ENCODE data around the gene CELF5.
"Not testable (repeated sequence)": the region's sequence is repeated elsewhere in the genome, so short reads cannot be mapped to it uniquely, and the experiment has no call there.

The CELF5 gene

GRCh38 chr19:3190921-3191805 lies 33.3 kb upstream of the CELF5 start:
- DNase-seq: no peak

GRCh38 chr19:3191806-3192104 lies 32.7 kb upstream of the CELF5 start:
- DNase-seq: not testable (repeated sequence)

GRCh38 chr19:3192228-3192635 lies 32.2 kb upstream of the CELF5 start:
- no peak for DNase-seq

GRCh38 chr19:3192684-3193083 lies 31.8 kb upstream of the CELF5 start:
- no peak for DNase-seq

DNA sequence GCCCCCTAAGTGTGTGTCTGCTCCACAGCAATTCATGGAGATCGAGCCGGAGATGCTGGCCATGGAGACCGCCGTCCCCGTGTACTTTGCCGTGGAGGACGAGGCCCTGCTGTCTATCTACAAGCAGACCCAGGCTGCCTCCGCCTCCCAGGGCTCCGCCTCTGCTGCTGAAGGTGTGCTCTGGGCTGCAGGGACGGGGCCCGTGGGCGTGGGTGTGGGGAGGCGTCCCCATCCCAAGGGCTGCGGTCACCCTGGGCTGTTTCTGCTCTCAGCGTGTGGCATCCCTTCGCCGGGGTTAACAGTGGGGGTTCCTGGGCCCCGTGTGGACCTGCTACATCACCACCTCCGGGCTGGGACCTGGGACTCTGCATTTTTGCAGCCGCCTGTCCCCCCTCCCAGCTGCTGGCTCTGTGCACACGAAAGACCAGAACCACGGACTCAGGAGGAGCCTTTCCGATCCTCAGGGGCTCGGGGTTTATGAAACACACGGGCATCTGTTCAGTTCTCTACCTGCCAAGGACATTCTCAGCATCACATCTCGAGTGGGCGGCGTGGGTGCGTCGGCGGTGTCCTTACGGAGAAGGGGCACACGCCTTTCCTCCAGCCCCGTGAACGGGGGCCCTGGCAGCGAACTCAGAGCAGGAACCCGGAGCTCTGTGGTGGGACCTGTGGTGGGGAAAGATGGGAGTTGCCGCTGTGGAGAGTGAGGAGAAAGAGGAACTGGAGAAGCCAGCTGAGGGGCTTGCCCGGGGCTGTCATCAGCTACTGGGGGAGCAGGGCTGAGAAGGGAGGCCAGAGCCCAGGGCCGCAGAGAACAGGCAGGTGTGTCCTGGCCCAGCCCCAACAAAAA lies 31.0 kb upstream of the CELF5 start:
- no peak for DNase-seq

DNA sequence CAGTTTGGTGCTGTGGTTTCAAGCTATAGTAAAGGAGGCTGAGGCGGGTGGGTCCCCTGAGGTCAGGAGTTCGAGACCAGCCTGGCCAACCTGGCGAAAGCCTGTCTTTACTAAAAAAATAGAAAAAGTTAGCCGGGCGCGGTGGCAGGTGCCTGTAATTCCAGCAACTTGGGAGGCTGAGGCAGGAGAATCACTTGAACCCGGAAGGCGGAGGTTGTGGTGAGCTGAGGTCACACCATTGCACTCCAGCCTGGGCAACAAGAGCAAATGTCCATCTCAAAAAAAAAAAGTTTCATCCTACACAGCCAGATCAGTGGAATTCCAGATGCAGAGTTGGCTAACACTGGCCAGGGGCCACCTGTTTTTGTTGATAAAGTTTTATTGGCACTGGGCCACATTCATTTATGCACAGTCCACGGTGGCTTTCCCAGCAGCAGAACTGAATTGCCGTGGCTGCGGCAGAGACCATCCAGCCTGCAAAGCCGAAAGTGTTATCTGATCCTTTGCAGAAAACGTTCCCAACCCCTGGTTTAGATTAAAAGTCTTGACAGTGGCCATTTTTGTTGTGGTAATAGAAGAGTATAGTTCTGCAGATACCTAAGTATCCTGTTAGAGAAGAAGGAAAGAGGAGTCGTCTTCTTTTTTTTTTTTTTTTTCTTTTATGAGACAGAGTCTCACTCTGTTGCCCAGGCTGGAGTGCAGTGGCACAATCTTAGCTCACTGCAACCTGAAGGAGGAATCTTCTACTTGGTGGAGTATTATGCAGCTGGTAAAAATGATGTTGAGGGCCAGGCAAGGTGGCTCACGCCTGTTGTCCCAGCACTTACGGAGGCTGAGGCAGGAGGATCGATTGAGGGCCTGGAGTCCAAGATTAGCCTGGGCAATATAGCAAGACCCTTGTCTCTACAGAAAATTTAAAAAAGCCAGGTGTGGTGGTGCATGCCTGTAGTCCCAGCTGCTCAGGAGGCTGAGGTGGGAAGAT lies 30.1 kb upstream of the CELF5 start:
- no peak for DNase-seq

- DNase-seq: no peak
These were observed 28.2 kb upstream of the CELF5 start for GRCh38 chr19:3196064-3196932.

DNA sequence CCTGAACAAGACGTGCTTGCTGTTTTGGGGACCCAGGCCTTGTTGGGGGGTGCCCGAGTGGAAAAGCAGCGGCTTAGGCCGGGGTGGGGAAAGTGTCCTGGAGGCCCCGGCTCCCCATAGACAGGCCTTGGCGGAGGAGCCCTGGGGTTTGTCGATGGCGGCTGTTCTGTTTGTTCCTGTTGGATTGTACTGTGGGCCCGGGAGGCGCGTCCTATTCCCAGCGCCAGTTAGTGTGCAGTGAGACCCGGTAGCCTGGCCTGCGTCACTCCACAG lies 27.6 kb upstream of the CELF5 start:
- no peak for DNase-seq

GRCh38 chr19:3198901-3199700 lies 25.4 kb upstream of the CELF5 start:
- DNase-seq: no peak

GRCh38 chr19:3201072-3201700 lies 23.3 kb upstream of the CELF5 start:
- DNase-seq: no peak

DNA sequence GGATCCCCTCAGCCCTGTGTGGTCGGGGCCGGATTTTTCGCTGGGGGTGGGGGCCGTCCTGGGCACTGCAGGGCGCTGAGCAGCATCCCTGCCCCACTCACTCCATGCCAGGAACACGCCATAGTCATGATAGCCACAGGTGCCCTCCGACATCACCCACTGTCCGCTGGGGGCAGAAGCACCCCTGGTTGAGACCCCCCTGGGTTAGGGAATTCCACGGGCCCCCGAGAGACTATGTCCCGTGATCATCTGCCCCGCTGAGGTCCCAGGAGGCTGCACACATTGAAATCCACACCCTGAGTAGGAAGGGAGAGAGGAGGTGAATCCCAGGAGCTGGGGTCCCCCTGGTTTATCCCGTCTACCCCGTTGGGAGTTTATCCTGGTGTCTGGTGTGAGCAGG lies 22.6 kb upstream of the CELF5 start:
- no peak for DNase-seq

- no peak for DNase-seq
These were observed 22.1 kb upstream of the CELF5 start for GRCh38 chr19:3202346-3202745.

DNA sequence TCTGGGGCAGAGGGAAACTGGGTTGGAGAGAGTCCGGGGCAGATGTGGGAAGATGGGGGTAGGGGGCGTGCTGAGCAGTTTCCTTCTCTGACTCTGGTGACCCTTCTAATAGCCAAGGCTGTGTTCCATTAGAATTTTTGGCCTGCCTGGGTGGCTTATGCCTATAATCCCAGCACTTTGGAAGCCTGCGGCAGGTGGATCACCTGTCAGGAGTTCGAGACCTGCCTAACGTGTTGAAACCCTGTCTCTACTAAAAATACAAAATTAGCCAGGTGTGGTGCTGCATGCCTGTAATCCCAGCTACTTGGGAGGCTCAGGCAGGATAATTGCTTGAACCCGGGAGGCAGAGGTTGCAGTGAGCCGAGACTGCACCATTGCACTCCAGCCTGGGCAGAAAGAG lies 21.6 kb upstream of the CELF5 start:
- not testable (repeated sequence) for DNase-seq

DNA sequence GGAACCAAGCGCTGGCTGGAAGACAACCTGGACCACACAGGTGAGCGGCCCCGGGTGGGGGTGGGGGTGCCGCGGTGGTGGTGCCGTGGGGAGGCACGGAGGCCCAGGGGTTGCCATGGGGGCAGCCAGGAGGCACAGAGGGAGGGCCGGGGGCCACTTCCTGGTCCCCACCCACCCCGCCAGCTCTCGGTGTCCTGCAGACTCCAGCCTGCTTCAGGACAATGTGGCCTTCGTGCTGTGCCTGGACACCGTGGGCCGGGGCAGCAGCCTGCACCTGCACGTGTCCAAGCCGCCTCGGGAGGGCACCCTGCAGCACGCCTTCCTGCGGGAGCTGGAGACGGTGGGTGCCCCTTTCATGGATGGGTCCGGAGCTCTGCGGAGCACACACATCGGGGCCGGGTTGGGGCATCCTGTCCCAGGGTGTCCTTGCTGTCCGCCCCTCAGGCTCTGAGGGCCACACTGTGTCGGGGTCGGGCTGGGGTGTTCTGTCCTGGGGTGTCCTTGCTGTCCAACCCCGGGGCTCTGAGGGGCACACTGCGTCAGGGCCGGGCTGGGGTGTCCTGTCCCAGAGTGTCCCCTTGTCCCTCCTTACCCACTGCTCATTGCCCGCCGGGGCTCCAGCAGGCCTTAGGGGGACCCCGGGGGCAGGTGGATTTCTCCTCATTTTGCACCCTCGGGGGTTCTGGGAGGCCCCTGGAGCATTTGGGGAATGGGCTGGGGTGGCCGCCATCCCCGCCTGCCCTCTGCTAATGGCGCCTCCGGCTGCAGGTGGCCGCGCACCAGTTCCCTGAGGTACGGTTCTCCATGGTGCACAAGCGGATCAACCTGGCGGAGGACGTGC lies 20.4 kb upstream of the CELF5 start:
- DNase-seq: no peak

DNA sequence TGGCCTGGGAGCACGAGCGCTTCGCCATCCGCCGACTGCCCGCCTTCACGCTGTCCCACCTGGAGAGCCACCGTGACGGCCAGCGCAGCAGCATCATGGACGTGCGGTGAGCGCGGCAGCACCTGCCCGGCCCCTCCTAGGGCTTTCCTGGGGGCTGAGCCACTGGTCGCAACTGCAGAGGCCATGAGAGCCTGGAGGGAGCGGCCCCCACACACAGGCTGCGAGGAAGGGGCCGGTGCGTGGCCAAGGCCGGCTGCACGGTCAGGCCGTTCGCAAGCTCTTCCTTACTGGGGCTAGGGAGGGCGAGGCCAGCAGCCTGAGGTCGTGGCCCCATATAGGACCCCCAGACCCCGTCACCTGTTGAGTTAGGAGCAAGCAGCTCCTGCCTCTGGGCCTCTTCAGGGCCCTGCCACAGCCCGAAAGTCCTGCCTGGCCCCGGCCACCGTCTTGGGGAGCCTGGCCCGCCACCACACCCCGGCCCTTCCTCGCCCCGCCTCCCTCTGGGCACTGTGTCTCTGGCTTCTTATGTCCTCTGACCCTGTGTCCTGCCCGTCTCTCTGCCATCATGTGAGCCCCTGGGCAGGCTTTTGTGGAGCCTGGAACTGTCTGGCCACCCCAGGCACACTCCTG lies 19.7 kb upstream of the CELF5 start:
- no peak for DNase-seq

DNA sequence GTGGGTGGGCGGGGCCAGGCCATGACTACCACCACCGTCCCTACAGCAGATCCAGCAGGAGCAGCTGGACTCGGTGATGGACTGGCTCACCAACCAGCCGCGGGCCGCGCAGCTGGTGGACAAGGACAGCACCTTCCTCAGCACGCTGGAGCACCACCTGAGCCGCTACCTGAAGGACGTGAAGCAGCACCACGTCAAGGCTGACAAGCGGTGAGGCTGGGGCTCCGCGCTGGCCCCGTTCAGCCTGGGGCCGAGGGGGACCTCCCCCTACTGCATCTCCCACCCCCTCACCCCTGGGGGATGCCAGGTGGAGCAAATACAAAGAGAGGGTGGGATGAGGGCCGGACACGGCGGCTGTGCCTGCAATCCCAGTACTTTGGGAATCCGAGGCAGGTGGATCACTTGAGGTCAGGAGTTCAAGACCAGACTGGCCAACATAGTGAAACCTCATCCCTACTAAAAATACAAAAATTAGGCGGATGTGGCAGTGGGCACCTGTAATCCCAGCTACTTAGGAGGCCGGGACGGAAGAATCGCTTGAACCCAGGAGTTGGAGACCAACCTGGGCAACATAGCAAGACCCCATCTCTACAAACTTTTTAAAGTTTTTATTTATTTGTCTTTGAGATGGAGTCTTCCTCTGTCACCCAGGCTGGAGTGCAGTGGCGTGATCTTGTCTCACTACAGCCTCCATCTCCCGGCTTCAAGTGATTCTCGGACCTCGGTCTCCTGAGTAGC lies 18.1 kb upstream of the CELF5 start:
- no peak for DNase-seq

GRCh38 chr19:3207461-3208242 lies 16.8 kb upstream of the CELF5 start:
- no peak for DNase-seq

All from CD4-positive, alpha-beta T cell treated with Interleukin-10 for 1 hour (primary cell).